ENCODE measurements around the gene CUX1.

CUX1 gene

DNA sequence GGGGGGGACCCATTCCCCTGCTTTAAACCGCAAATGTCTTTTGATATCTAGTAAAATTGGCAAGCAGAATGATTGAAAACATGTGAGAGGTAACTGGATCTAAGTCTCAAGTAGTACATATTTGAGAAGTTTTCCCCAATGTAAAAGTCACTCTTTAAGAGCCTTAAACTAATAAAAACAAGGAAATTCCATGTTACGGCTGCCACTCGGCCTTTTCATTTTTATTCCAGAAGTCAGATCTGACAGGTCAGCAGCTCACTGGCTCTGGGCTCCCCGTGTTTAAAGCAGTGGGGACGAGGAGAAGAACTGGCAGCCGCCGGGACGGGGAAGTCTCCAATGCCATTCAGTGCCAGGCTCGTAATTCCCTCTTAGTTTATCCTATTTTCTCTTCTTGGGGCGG is 80.7 kb downstream of the CUX1 start:
- FAIRE-seq = no peak

- FAIRE-seq = no peak
Measured at GRCh38 chr7:101899616-101900015, 82.2 kb downstream of the CUX1 start.

GRCh38 chr7:101900103-101900502 is 82.7 kb downstream of the CUX1 start:
- FAIRE-seq = no peak

- no peak for FAIRE-seq
Measured at GRCh38 chr7:101901661-101902491, 84.5 kb downstream of the CUX1 start.

DNA sequence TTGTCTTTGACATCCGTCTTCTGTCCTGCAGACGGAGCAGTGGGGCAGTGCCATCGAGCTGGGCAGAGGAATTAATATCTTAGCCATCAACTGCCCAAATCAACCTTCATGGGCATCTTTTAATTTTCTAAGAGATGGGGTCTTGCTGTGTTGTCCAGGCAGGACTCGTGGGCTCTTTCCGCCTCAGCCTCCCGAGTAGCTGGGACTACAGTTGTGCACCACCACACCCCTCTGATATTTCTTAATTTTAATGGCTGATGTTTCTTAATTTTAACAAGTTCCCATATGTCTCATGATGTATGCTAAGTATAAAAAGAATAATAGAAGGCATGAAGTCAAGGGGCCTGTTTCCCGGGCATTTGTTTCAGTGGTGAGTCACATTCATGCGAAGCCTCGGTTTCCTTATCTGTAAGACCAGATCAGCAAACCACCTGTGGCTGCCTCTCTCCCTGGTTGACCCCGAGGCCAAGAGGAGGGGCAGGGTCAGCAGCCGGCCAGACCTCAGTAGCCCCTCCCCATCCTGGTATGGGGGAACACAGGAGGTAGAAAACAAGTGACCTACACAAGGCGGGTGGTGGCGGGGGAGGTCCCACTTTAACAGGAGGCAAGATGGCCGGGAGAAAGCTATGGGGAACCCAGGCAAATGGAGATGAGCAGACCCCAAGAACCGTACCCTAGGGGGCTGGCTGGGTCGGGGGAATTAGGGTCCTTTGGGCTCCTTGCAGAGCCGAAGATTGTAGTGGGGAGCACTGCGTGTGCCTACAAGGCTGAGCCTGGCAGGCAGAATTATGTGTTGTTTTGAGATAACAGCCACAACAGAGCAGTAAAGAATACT is 85.5 kb downstream of the CUX1 start:
- FAIRE-seq = no peak

DNA sequence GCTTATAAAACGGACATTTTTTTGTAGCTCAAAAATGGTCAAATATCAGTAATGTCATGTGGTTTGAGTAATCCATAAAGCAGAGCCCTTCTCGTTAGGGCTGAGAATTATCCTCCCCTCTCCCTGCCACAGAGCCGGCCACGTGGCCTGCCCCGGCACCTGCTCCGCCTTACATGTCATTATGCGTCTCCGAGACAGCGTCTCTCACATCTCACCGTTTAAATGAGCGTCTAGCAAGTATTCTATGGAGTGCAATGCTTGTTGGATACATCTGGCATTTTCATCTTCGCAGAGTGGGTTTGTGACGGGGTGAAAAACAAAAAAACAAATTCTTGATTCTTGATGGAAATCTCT is 86.1 kb downstream of the CUX1 start:
- no peak for FAIRE-seq

DNA sequence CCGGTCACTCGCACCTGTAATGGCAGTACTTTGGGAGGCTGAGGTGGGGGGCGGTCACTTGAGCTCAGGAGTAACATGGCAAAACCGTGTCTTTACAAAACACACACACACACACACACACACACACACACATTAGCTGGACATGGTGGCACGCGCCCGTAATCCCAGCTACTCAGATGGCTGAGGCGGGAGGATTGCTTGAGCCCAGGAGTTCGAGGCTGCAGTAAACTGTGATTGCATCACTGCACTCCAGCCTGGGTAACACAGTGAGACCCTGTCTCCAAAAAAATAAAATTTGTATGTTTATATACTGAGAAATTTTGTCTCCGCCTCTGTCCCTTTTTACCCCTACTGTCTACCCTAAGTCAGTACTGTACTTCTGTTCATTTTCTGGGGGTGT is 86.6 kb downstream of the CUX1 start:
- FAIRE-seq = no peak

DNA sequence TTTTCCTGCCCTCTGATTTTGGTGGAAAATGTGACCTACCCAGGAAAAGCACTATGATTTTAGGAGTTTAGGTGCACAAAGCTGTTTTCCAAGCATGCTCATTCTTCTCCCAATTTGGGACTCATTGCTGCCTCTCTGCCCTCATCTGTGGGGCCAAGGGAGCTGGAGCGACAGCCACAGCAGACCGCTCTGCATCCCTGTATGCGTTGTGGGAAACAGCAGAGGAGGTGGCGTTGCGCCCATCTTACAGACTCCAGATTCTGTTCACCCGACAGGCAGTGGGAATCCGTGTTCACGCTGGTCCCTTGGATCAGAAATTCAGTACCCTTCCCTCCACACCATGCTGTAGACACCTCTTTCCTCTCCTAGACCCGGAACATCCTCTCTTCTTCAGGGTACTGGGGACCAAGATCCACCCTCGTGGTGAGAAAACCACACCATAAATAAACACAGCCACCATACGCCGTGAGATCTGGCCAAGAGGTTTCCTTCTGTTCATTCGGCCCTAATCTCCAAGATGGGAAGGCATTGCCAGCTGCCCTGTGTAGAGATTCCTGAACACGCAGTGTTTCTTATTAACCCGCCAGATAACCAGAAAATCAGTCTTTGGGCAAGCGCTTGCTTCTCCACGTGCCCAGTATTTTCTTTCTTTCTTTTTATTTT is 87.9 kb downstream of the CUX1 start:
- FAIRE-seq = no peak

DNA sequence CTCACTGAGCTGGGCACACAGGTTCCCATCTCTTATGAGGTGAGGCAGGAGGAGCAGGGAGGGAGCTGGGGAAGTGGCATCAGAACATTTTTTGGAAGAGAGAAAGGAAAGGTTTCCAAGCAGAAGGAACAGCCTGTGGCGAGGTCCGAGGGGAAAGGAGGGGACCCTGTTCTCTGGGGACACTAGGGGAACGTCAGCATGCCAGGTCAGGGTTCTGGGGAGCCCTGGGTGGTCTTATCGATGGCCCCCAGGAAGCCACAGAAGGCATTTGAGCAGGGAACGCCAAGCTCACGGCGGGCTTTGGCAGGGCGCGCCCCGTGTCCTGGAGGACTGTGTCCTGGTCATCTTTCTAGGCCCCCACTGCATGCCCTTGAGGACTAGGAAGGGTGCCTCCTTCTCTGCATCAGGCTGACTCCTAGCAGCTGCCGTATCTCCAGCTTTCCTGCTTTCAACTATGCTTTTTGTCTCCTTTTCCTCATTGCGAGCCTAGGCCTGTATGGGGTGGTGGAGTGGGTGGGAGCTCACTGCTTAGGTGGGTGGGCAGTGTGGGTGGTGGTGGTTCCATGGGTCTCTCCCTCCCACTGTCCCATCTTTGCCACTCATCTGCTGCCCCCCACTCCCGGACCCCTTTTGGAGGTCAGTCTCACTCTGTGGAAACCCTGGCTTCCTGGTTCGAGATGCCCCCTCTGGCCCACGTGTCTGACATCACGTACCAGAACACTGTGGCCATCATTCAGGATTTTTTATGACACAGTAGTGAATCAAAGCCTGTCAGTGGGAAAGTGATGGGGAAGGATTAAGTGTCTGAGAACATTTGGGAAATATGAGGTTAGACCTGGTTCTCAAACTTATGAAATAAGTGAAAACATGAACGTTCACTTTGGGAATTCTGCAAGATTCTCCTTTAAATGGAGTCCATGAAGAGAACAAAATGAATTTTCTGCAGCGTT is 89.1 kb downstream of the CUX1 start:
- no peak for FAIRE-seq

DNA sequence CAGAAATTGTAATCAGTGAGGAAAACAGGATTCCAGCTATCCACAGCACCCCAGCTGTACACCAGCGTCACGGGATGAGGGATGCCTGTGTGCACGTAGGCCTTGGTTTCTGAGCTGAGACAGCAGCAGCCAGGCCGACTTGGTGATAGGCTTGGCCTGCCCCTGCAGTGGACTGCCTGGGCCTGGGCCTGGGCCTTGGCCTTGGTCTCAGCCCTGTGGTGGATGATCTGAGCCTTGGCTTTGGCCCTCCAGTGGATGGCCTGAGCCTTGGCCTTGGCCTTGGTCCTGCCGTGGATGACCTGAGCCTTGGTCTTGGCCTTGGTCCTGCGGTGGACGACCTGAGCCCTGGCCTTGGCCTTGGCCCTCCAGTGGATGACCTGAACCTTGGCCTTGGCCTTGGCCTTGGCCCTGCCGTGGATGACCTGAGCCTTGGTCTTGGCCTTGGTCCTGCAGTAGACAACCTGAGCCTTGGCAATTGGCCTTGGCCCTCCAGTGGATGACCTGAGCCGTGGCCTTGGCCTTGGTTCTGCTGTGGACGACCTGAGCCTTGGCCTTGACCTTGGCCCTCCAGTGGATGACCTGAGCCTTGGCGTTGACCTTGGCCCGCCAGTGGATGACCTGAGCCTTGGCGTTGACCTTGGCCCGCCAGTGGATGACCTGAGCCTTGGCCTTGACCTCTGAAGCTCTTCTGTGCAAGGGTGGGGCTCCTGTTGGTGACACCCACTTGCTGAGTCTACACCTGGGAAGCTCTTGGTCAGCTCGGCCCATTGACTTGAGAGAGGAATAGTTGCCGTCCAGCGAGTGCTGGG is 93.8 kb downstream of the CUX1 start:
- no peak for FAIRE-seq

DNA sequence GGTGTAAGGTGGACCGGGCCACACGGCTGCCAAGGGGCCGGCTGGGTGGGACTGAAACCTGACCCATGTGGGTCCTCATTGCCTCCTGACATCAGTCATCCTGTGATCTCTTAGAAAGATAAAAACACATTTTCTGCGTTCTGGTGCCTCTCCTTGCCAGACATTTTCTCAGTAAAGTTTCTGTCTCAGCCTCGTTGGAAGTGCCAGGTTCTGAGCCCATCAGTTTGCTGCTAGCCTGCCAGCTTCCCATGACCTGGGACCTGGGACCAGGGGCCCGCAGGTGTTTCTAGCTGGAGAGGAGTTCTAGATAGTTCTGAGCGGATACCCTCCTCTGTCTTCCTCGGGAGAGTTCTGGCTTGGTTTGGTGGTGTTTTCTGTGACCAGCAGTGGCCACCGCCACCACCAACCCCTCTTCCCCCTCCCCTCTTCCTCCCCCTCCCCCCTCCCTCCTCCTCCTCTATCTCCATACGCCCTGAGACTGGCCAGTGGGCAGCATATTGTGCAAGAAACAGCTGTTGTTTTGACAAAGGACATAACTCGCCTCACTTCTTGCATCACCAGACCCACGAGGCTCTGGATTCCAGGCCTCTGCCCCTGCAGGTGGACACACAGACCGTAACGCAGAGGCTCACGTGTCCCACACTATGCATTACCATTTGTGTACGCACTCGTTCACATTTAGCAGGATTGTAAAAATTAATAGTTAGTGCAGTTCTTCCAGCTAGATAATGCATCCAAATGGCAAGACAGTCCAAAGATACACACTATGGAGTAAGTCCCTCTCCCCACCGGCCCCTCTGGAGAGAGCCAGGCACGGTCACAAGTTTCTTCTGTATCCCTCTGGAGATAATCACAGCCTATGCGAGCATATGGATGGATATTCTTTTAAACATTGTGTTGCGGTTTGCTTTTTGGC is 94.6 kb downstream of the CUX1 start:
- FAIRE-seq = no peak

DNA sequence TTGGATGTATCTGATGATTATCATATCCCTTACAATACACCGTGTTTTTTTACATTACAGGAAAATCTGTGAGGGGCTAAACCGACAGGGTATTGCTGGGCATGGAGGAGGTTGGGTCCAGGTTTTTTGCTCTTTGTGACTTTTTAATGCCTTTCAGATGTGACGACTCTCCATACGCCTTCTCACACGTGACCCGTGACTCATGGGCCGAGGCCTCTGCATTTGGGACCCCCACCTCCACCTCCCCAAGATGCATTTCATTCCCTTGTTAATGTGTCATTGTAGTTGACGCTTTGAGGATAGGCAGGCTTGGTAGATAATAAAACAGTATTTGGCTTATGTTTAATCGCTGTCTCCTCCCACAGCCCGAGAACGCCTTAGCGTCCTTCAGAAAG is 95.3 kb downstream of the CUX1 start:
- FAIRE-seq = no peak

GRCh38 chr7:101913247-101913721 is 95.9 kb downstream of the CUX1 start:
- no peak for FAIRE-seq

DNA sequence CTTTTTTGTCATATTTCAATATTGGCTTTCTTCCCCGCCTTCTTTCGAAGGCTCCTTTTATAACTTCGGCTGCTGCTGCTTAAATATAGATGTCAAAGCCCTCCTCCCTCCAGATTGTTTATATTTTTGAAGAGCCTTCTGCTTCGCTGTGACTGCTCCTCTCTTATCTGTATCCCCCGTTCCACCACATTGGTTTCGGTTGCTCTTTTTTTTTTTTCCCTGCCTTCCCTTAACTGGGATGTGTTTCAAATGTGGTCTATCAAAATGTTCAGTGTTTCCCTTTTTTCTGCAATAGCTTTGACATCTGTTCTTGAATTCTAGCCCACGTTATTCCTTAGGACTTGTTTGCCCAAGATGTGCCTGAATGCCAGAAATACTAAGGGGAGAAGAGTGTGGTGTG is 96.4 kb downstream of the CUX1 start:
- FAIRE-seq = no peak

DNA sequence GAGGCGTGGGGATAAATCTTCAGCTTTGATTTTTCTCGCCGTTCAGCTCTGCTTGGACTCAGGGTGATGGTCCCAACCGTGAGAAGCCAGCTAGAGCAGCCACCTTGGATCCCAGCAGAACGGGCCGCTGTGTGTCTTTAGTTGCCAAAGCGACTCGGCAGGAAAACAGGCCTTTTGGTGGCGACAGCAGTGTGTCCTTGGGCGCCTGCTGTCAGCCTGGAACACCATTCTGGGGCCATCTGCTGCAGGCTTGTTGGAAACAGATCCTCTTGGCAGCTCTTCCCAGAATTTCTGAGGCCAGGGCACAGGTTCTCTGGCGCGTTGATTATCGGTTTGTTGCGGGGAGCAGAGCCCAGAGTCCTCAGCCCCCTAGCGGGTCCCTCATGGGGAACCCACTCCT is 97.6 kb downstream of the CUX1 start:
- FAIRE-seq = no peak

DNA sequence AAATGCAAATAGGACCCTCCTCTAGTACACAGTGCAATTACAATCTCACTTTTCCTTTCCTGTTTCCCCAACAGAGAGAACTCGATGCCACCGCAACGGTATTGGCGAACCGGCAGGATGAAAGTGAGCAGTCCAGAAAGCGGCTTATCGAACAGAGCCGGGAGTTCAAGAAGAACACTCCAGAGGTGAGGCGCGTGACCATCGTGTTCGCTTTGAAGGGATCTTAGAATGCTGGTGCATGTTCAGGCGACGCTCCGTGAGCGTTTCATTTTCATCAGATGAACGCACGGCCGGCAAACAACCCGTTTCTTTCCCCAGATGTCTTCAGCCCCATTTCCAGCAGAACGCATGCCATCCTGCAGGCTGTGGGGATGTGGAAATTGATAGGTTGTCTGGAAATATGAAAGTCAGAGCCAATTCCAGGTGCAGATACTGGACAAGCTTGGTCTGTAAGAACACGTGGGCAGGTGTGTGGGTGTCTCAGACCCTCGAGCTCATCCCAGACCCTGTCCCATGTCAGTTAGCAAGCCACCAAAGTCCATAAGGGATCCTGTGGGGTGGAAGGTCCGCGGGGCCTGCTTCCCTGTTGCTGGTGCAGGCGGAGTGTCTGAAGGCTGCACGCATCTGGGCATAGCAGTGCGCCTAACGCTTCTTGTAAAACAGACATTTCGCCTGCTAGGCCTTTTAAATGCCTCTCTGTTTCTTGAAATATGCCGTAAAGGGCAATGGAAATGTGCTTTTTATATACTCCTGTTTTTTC is 98.8 kb downstream of the CUX1 start:
- no peak for FAIRE-seq

- no peak for FAIRE-seq
Measured at GRCh38 chr7:101916876-101917275, 99.5 kb downstream of the CUX1 start.

- no peak for FAIRE-seq
Measured at GRCh38 chr7:101917566-101917965, 100.1 kb downstream of the CUX1 start.

DNA sequence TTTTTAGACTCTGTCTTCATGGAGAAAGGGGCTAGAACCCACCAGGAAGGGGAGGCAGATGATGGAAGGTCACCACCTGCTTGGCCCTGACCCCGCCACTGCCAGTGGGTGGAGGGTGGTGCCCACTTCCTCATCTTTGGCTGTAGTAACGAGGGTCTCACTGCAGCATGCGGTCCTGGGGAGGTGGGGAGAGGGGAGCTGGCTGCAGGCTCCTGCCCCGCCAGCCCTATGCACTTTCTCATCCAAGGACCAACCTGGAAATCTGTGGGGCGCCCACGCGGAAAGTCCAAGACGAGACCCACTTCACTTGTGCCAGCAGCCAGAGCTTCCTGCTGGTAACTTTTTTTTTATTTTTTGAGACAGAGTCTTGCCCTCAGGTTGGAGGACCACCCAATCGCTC is 101.0 kb downstream of the CUX1 start:
- no peak for FAIRE-seq

Data from A204.1 (cell line).